Mucosa of descending colon (tissue), 3 donors: ENCODE measurements around the gene SSTR3. TPM values are rescaled to one million over a fixed set of nuclear protein-coding genes. Genes with fewer than 3 reads are reported as not detected.

Source experiments
- ATAC-seq: fragments of 200-7000 bp; cut with Tn5 transposase; one replicate; pipeline ENCODE4 v1.9.1; 2020; ENCODE audit warnings: mild to moderate bottlenecking, moderate library complexity
- DNase-seq, 3 donors: peaks; one replicate each; pipeline ENCODE4 v3.0.0-alpha.2; 2020
- H3K36me3 ChIP-seq: fragments of 200-600 bp; one replicate; pipeline ENCODE4 v1.8.0; 2021; ENCODE audit warnings: low read depth, mild to moderate bottlenecking
- H3K4me1 ChIP-seq: fragments of 200-600 bp; one replicate; pipeline ENCODE4 v1.8.0; 2021; ENCODE audit warnings: low read depth, mild to moderate bottlenecking
- H3K4me3 ChIP-seq: fragments of 200-600 bp; one replicate; pipeline ENCODE4 v1.8.0; 2021; ENCODE audit warnings: mild to moderate bottlenecking
- H3K9me3 ChIP-seq: fragments of 200-600 bp; one replicate; pipeline ENCODE4 v1.8.0; 2021; ENCODE audit warnings: mild to moderate bottlenecking
- intact Hi-C, 2 donors: fragments of 100-400 bp; cut with DNase I in 1 of 2; cut with micrococcal nuclease in 1 of 2; formaldehyde crosslinking; loops; one replicate each; pipeline versions ENCODE4 v1.11.0 to v1.11.1; 2022; cut with DNase I, micrococcal nuclease
- long read RNA-seq, 2 donors: library from polyadenylated mRNA; unstranded; transcript quantifications; one replicate each; pipeline ENCODE4 v2.0.0, GENCODE V29; 2019 to 2021
- total RNA-seq, 3 donors: library from RNA; stranded (reverse); fragmentation: NEBNext Ultra II Directional in 2 of 3; extraction: Animal tissue kit (Norgen Biotek cat#: 25700) in 2 of 3; gene quantifications; one replicate each; pipeline versions ENCODE4 v1.2.1 to v1.2.4, GENCODE V29; 2021 to 2023
- TF ChIP-seq, protein P1 (sequence below): fragments of 200-600 bp; IDR thresholded peaks from one replicate; pipeline ENCODE4 v1.8.0; 2022; ENCODE audit warnings: antibody characterized with exemption, mild to moderate bottlenecking
- donor health status: DM: no; HTN: no; CAD: no; lungs with moderate emphysema.
- donor health status: DM: no; HTN: no; CAD: no.
- donor health status: DM: no; HTN: yes; CAD: no.

Gene SSTR3
- total RNA-seq = under 1 TPM in 2 of 3 donors, not detected in 1; 0.09 to 0.10 TPM
- long read RNA-seq, donor 1 = 0 reads
- long read RNA-seq, donor 2 = 0 reads

- TF ChIP-seq, protein P1, sequence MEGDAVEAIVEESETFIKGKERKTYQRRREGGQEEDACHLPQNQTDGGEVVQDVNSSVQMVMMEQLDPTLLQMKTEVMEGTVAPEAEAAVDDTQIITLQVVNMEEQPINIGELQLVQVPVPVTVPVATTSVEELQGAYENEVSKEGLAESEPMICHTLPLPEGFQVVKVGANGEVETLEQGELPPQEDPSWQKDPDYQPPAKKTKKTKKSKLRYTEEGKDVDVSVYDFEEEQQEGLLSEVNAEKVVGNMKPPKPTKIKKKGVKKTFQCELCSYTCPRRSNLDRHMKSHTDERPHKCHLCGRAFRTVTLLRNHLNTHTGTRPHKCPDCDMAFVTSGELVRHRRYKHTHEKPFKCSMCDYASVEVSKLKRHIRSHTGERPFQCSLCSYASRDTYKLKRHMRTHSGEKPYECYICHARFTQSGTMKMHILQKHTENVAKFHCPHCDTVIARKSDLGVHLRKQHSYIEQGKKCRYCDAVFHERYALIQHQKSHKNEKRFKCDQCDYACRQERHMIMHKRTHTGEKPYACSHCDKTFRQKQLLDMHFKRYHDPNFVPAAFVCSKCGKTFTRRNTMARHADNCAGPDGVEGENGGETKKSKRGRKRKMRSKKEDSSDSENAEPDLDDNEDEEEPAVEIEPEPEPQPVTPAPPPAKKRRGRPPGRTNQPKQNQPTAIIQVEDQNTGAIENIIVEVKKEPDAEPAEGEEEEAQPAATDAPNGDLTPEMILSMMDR = no peak
- no peaks in the 10 kb centered on the region for H3K4me1 ChIP-seq
- DNase-seq = no peak
- no peak within 1 kb of the TSS for H3K4me3 ChIP-seq
- intact Hi-C loops = no loop called here
- no peak for ATAC-seq
- H3K36me3 ChIP-seq = no peaks in the 10 kb centered on the region
- H3K9me3 ChIP-seq = no peaks in the 10 kb centered on the region
Observed at GRCh38 chr22:37212174-37212906, at the start of gene SSTR3. Gene SSTR3 (minus strand): TSS chr22:37212477. CDS start chr22:37207803, 4,674 bp downstream.

GRCh38 chr22:37260901-37261336, 48.6 kb upstream of the SSTR3 start:
- intact Hi-C loops = no loop called here
- H3K9me3 ChIP-seq = peaks cover 9% of the 10 kb centered on the region
- no peak overlapping the region for H3K4me3 ChIP-seq
- TF ChIP-seq, protein P1 = peak; percentile 83
- peaks cover 14% of the 10 kb centered on the region for H3K4me1 ChIP-seq
- DNase-seq = peak in 2 of 3 donors; percentile 60 to 72
- ATAC-seq = peak; percentile 89
- no peaks in the 10 kb centered on the region for H3K36me3 ChIP-seq

DNA sequence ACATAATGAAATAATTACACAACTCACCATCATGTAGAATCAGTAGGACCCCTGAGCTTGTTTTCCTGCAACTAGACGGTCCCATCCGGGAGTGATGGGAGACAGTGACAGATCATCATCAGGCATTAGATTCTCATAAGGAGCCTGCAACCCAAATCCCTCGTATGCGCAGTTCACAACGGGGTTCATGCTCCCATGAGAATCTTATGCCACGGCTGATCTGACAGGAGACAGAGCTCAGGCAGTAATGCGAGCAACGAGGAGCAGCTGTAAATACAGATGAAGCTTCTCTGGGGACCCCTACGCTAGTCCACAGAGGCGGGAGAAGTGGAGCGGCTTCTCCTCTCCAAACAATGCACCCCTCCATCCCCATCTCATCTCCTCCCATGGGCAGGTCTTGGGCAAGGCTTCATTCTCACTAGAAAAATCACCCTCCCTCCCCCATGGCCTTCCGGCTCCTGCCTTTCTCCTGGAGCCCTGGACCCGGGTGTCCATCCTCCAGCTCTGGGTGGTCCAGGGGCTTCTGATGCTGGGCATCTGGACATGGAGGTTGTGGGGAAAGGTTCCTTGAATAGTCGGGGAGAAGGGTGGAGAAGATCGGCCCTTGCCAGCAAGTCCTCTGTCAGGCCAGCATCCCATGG, 48.0 kb upstream of the SSTR3 start:
- DNase-seq = no peak

DNA sequence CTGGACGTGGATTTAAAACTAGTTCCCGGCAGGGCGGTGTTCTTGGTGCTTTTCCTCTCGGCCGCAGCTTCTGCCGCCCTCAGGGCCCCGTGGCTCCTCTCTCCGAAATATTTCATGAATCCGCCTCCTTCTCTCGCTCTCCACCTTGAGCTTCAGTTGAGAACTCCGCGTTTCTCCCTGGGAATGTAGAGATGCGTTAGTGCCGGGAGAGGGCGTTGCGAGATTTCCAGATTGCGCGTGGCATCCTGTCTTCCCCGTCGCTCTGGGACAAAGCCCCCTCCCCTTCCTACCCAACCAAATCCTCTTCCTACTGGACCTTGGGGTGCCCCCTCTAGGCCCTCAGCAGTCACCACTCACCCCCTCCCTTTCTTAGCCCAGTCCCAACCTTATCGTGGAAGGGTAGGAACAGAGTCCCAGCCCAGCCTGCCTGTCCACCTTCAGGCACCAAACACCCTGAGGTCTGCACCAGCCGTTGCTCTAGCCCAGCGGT, 47.3 kb upstream of the SSTR3 start:
- Histone ChIP-seq H3K4me1 (peaks cover 14% of the 10 kb centered on the region), H3K4me3 (no peak overlapping the region), H3K9me3 (peaks cover 8% of the 10 kb centered on the region), H3K36me3 (no peaks in the 10 kb centered on the region)
- TF ChIP-seq, protein P1 = no peak
- intact Hi-C loops = loop anchor here in 1 of 2 donors (5.0 kb wide), 1 partner anchor 472 kb away; no protein-coding TSS in a partner anchor
- DNase-seq (no peak), ATAC-seq (peak; percentile 48)

More for the DNA sequence above, 48.0 kb upstream of the SSTR3 start:
- H3K36me3 ChIP-seq = no peaks in the 10 kb centered on the region
- TF ChIP-seq, protein P1 = no peak
- intact Hi-C loops = no loop called here
- peaks cover 9% of the 10 kb centered on the region for H3K9me3 ChIP-seq
- H3K4me1 ChIP-seq = peaks cover 14% of the 10 kb centered on the region
- no peak for ATAC-seq
- H3K4me3 ChIP-seq = no peak overlapping the region

- ATAC-seq = no peak
Observed at GRCh38 chr22:37258753-37259401, 46.6 kb upstream of the SSTR3 start.

More at GRCh38 chr22:37258753-37259401, 46.6 kb upstream of the SSTR3 start:
- Histone ChIP-seq H3K9me3 (peaks cover under 1% of the 10 kb centered on the region), H3K36me3 (no peaks in the 10 kb centered on the region), H3K4me3 (no peak overlapping the region), H3K4me1 (peaks cover 14% of the 10 kb centered on the region)
- DNase-seq = no peak
- intact Hi-C loops = loop anchor here in 1 of 2 donors (5.0 kb wide), 1 partner anchor 472 kb away; no protein-coding TSS in a partner anchor
- TF ChIP-seq, protein P1 = no peak
